Activated CD8-positive, alpha-beta T cell treated with anti-CD3 and anti-CD28 coated beads for 36 hours (primary cell): ENCODE results near the gene CCDC159. TPM values are rescaled to one million over a fixed set of nuclear protein-coding genes. Genes with fewer than 3 reads are reported as not detected.

Experiments
- ATAC-seq: fragments of 200-7000 bp; cut with Tn5 transposase; one replicate; pipeline ENCODE4 v1.10.0; 2021; ENCODE audit warnings: mild to moderate bottlenecking, moderate library complexity
- CTCF ChIA-PET: fragments of 350-600 bp; sonication (Branson Sonifier 250); formaldehyde crosslinking; loops from one replicate; lab custom pipeline; 2021; ENCODE audit warnings: antibody characterized with exemption; lab: Charles Lee
- POLR2A ChIA-PET: fragments of 350-600 bp; sonication (Branson Sonifier 250); formaldehyde crosslinking; loops from one replicate; lab custom pipeline; 2021; ENCODE audit warnings: antibody characterized with exemption; lab: Charles Lee
- DNase-seq: peaks from one replicate; pipeline ENCODE4 v3.0.0-alpha.2; 2020
- H3K27ac Mint-ChIP-seq: one replicate; pipeline ENCODE4 v1.8.0; 2021; ENCODE audit warnings: mild to moderate bottlenecking, mixed read lengths
- H3K27me3 Mint-ChIP-seq: one replicate; pipeline ENCODE4 v1.8.0; 2021; ENCODE audit warnings: mixed read lengths
- H3K36me3 Mint-ChIP-seq: one replicate; pipeline ENCODE4 v1.8.0; 2021; ENCODE audit warnings: low read depth, mixed read lengths
- H3K4me1 Mint-ChIP-seq: one replicate; pipeline ENCODE4 v1.8.0; 2021; ENCODE audit warnings: low read depth, mixed read lengths
- H3K4me3 Mint-ChIP-seq: one replicate; pipeline ENCODE4 v1.8.0; 2021; ENCODE audit warnings: mild to moderate bottlenecking, moderate library complexity, mixed read lengths
- H3K9me3 Mint-ChIP-seq: one replicate; pipeline ENCODE4 v1.8.0; 2021; ENCODE audit warnings: mixed read lengths
- CTCF ChIP-seq: fragments of 200-600 bp; IDR thresholded peaks from one replicate; pipeline ENCODE4 v1.8.0; 2022; ENCODE audit warnings: antibody characterized with exemption, mild to moderate bottlenecking
- intact Hi-C: fragments of 100-400 bp; cut with micrococcal nuclease; formaldehyde crosslinking; loops from one replicate; pipeline ENCODE4 v1.10.0; 2022
- total RNA-seq, 2 experiments: library from RNA; stranded (reverse); gene quantifications; one replicate each; pipeline ENCODE4 v1.2.3, GENCODE V29; 2021

The CCDC159 gene
- total RNA-seq, 2 experiments from 2014 or later: 9.7 to 10.5 TPM

GRCh38 chr19:11323601-11324078, 22.7 kb upstream of the CCDC159 start:
- H3K27ac Mint-ChIP-seq: peak overlapping the region; percentile 83
- no peak for TF ChIP-seq CTCF
- peak overlapping the region; percentile 49 for H3K4me3 Mint-ChIP-seq
- ChIA-PET CTCF (interaction anchor here (2.2 kb wide), 1 partner anchor 58 kb away, joined by 8 read pairs; no protein-coding TSS in a partner anchor), POLR2A (interaction anchor here (0.8 to 1.3 kb wide), 2 partner anchors 22 to 81 kb away, joined by 3 read pairs; partner anchors contain the start of genes CCDC159 and TMEM205)
- H3K4me1 Mint-ChIP-seq: peaks cover 18% of the 10 kb centered on the region
- no peak for DNase-seq
- H3K9me3 Mint-ChIP-seq: no peaks in the 10 kb centered on the region
- intact Hi-C loops: no loop called here
- no peaks in the 10 kb centered on the region for H3K36me3 Mint-ChIP-seq
- no peak for ATAC-seq
- H3K27me3 Mint-ChIP-seq: peaks cover 13% of the 10 kb centered on the region

GRCh38 chr19:11324079-11324661, 22.1 kb upstream of the CCDC159 start:
- DNase-seq: peak; percentile 74
- ChIA-PET POLR2A (interaction anchor here (0.8 to 1.7 kb wide), 5 partner anchors 11 to 81 kb away, joined by 3 to 4 read pairs (median 3); partner anchors contain the start of genes CCDC159, RAB3D and TMEM205), CTCF (interaction anchor here (0.6 to 2.7 kb wide), 4 partner anchors 9 to 57 kb away, joined by 3 to 8 read pairs (median 4); partner anchors contain the start of genes RAB3D and TMEM205)

GRCh38 chr19:11324748-11325389, 21.4 kb upstream of the CCDC159 start:
- ChIA-PET POLR2A (interaction anchor here (0.8 to 1.7 kb wide), 3 partner anchors 10 to 56 kb away, joined by 3 to 4 read pairs (median 4); partner anchors contain the start of gene RAB3D), CTCF (interaction anchor here (1.1 to 2.7 kb wide), 3 partner anchors 14 to 31 kb away, joined by 3 to 6 read pairs (median 3); partner anchors contain the start of genes RAB3D and TMEM205)
- peak overlapping the region; percentile 83 for H3K27ac Mint-ChIP-seq
- no peak for ATAC-seq
- H3K4me3 Mint-ChIP-seq: peak overlapping the region; percentile 49
- DNase-seq: no peak
- intact Hi-C loops: no loop called here
- H3K27me3 Mint-ChIP-seq: peaks cover 13% of the 10 kb centered on the region
- H3K36me3 Mint-ChIP-seq: no peaks in the 10 kb centered on the region
- H3K9me3 Mint-ChIP-seq: no peaks in the 10 kb centered on the region
- no peak for TF ChIP-seq CTCF
- peaks cover 18% of the 10 kb centered on the region for H3K4me1 Mint-ChIP-seq

More at GRCh38 chr19:11324079-11324661, 22.1 kb upstream of the CCDC159 start:
- Mint-ChIP-seq H3K36me3 (no peaks in the 10 kb centered on the region), H3K27me3 (peaks cover 13% of the 10 kb centered on the region), H3K9me3 (no peaks in the 10 kb centered on the region), H3K27ac (peak overlapping the region; percentile 83), H3K4me3 (peak overlapping the region; percentile 49), H3K4me1 (peaks cover 18% of the 10 kb centered on the region)
- ATAC-seq: peak; percentile 89
- intact Hi-C loops: no loop called here
- TF ChIP-seq CTCF: no peak

GRCh38 chr19:11325544-11325943, 20.8 kb upstream of the CCDC159 start:
- intact Hi-C loops: no loop called here
- Mint-ChIP-seq H3K27me3 (peaks cover 13% of the 10 kb centered on the region), H3K4me3 (no peak overlapping the region), H3K27ac (peak overlapping the region; percentile 49), H3K9me3 (no peaks in the 10 kb centered on the region), H3K4me1 (peaks cover 18% of the 10 kb centered on the region), H3K36me3 (no peaks in the 10 kb centered on the region)
- TF ChIP-seq CTCF: no peak
- POLR2A ChIA-PET: interaction anchor here (1.7 kb wide), 1 partner anchor 55 kb away, joined by 4 read pairs; no protein-coding TSS in a partner anchor
- no peak for DNase-seq
- no peak for ATAC-seq
- CTCF ChIA-PET: interaction anchor here (1.2 to 2.7 kb wide), 2 partner anchors 14 to 31 kb away, joined by 3 to 6 read pairs; partner anchors contain the start of gene RAB3D
